A549 treated with CORT108297 at 1 μM for 4 hours (cell line): ENCODE measurements around the gene SLC26A11. TPM values are rescaled to one million over a fixed set of nuclear protein-coding genes. Genes with fewer than 3 reads are reported as not detected.

Experiments used
- total RNA-seq: library from RNA; stranded (reverse); fragments of 200-300 nt; extraction: Qiagen RNA extraction; gene quantifications from 5 replicates; pipeline ENCODE4 v1.2.3, GENCODE V29; 2022

SLC26A11 gene
- 12.2 to 18.4 TPM (median 15.9 TPM) in 5 replicates for total RNA-seq

DNA sequence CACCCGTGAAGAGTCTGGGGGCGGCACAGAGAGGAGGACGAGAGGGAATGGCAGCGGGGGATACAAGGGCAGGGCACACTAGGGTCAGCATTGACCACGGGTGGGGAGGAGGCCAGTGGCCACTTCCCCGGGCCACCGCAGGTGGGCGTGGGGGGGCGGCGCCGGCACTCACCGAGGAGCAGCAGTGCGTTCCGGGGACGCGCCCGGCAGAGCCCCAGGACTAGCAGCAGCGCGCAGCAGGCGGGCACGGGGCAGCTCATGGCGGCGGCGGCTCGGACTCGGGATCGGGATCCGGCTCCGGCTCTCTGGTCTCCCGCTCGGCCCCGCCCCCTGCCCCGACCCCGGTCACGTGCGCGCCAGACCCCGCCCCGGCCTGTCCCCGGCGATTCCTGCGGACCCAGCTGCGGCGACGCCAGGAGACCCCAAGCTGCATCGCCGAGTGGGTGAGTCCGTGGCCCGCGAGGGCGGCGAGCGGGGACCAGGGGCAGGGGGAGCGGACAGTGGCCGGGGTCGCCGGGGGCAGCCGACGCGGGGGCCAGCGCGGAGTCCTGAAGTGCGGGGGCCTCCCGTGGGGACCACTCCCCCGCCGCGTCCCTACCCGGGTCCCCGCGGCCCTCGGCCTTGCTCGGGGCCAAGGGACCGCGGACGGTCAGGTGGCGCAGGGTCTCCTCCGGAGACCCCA lies at the start of gene SLC26A11, which contains the start of gene SGSH:
SLC26A11 (plus strand) TSS at position 374 of the 682 bp plus-strand sequence. CDS start 1,134 bp downstream, outside the sequence.
SGSH (minus strand) TSS at position 280 of the 682 bp plus-strand sequence; CDS start at position 260, 20 bp downstream.

GRCh38 chr17:80260791-80261158 lies 40.5 kb downstream of the SLC26A11 start, which contains the start of gene RNF213:
RNF213 (plus strand) TSS chr17:80260852; CDS start chr17:80263682, 2,830 bp downstream.

Other genes with a start within 250 kb of the SLC26A11 start
- gene TBC1D16, start 184.6 kb upstream of the SLC26A11 start, total RNA-seq = 6.0 to 11.2 TPM (median 8.9 TPM) in 5 replicates
- 5.2 to 7.3 TPM (median 5.8 TPM) in 5 replicates for gene CCDC40, start 183.8 kb upstream of the SLC26A11 start, total RNA-seq
- gene GAA, start 118.8 kb upstream of the SLC26A11 start, total RNA-seq = 45.0 to 63.0 TPM (median 58.2 TPM) in 5 replicates
- 198 to 217 TPM (median 211 TPM) in 5 replicates for gene EIF4A3, start 73.3 kb upstream of the SLC26A11 start, total RNA-seq
- gene CARD14, start 50.4 kb upstream of the SLC26A11 start, total RNA-seq = 0.06 to 0.27 TPM (median 0.13 TPM) in 5 replicates
- gene SGSH, start 94 bp upstream of the SLC26A11 start, total RNA-seq = 16.1 to 28.5 TPM (median 25.6 TPM) in 5 replicates
- gene RNF213, start 40.4 kb downstream of the SLC26A11 start, total RNA-seq = 65.9 to 69.1 TPM (median 67.5 TPM) in 5 replicates
- 38.6 to 53.3 TPM (median 52.5 TPM) in 5 replicates for gene ENDOV, start 194.7 kb downstream of the SLC26A11 start, total RNA-seq